Mesenchymal stem cell (in vitro differentiated cells and primary cell): ENCODE data around the gene CP.
A peak's percentile ranks its signal among the peaks of the same experiment; 100 is the strongest.

Experiments
- DNase-seq: peaks from one replicate; pipeline ENCODE4 v3.0.0-alpha.2; 2013
- H2AFZ ChIP-seq: one replicate; pipeline ENCODE4 v1.6.1; 2013; ENCODE audit warnings: low read depth, mild to moderate bottlenecking, control low read depth, inconsistent platforms, low read length, moderate library complexity
- H2AK5ac ChIP-seq: 2 replicates; pipeline ENCODE4 v1.6.1; 2013; ENCODE audit warnings: low read length, moderate library complexity, mild to moderate bottlenecking, inconsistent platforms; ENCODE audit not compliant: severe bottlenecking
- H2BK120ac ChIP-seq: one replicate; pipeline ENCODE4 v1.6.1; 2013; ENCODE audit warnings: low read depth, mild to moderate bottlenecking, inconsistent platforms, low read length, moderate library complexity
- H2BK12ac ChIP-seq, 2 experiments: one replicate each; pipeline ENCODE4 v1.6.1; 2013; ENCODE audit warnings: inconsistent platforms in 2 of 2, low read length in 2 of 2, mild to moderate bottlenecking in 2 of 2, moderate library complexity in 2 of 2, control low read depth in 1 of 2
- H2BK15ac ChIP-seq: one replicate; pipeline ENCODE4 v1.6.1; 2013; ENCODE audit warnings: mild to moderate bottlenecking, low read depth, inconsistent platforms; ENCODE audit not compliant: poor library complexity, severe bottlenecking
- H2BK5ac ChIP-seq: 2 replicates; pipeline ENCODE4 v1.6.1; 2013; ENCODE audit warnings: low read depth, mild to moderate bottlenecking, low read length, control low read depth, inconsistent platforms; ENCODE audit not compliant: poor library complexity, severe bottlenecking
- H3K14ac ChIP-seq, 2 experiments: one replicate each; pipeline ENCODE4 v1.6.1; 2013; ENCODE audit warnings: inconsistent platforms in 2 of 2, low read length in 2 of 2, control low read depth in 1 of 2, mild to moderate bottlenecking in 1 of 2, moderate library complexity in 1 of 2
- H3K18ac ChIP-seq, 2 experiments: one replicate each; pipeline ENCODE4 v1.6.1; 2013; ENCODE audit warnings: inconsistent platforms in 2 of 2, low read length in 2 of 2, control low read depth in 1 of 2, low read depth in 1 of 2, mild to moderate bottlenecking in 1 of 2
- H3K23ac ChIP-seq, 2 experiments: one replicate each; pipeline ENCODE4 v1.6.1; 2013; ENCODE audit warnings: inconsistent platforms in 2 of 2, low read length in 2 of 2, mild to moderate bottlenecking in 2 of 2, moderate library complexity in 2 of 2, control low read depth in 1 of 2
- H3K27ac ChIP-seq: 2 replicates; pipeline ENCODE4 v1.5.1; 2013; ENCODE audit warnings: mild to moderate bottlenecking, moderate library complexity, low read length, control low read depth, inconsistent platforms; ENCODE audit not compliant: poor library complexity, severe bottlenecking
- H3K27me3 ChIP-seq, 2 experiments: 2 replicates each; pipeline versions ENCODE4 v1.6.1 to v1.7.0; 2013; ENCODE audit warnings: low read length in 2 of 2, mild to moderate bottlenecking in 2 of 2, moderate library complexity in 2 of 2, control low read depth in 1 of 2, inconsistent platforms in 1 of 2; ENCODE audit not compliant: control insufficient read depth in 1 of 2, insufficient read depth in 1 of 2
- H3K36me3 ChIP-seq, 2 experiments: 2 replicates each; pipeline versions ENCODE4 v1.6.1 to v1.7.0; 2013; ENCODE audit warnings: low read length in 2 of 2, control low read depth in 1 of 2, inconsistent platforms in 1 of 2, low read depth in 1 of 2, mild to moderate bottlenecking in 1 of 2; ENCODE audit not compliant: insufficient read depth in 2 of 2, control insufficient read depth in 1 of 2
- H3K4ac ChIP-seq, 2 experiments: one replicate each; pipeline ENCODE4 v1.6.1; 2013; ENCODE audit warnings: inconsistent platforms in 2 of 2, low read length in 2 of 2, mild to moderate bottlenecking in 2 of 2, moderate library complexity in 2 of 2, control low read depth in 1 of 2, low read depth in 1 of 2
- H3K4me1 ChIP-seq: 2 replicates; pipeline ENCODE4 v1.6.1; 2013; ENCODE audit warnings: low read depth, low read length, control low read depth; ENCODE audit not compliant: control insufficient read depth, insufficient read depth
- H3K4me2 ChIP-seq: 2 replicates; pipeline ENCODE4 v1.6.1; 2013; ENCODE audit warnings: low read length, mild to moderate bottlenecking, inconsistent platforms; ENCODE audit not compliant: poor library complexity, severe bottlenecking
- H3K4me3 ChIP-seq, 2 experiments: 2 replicates each; pipeline versions ENCODE4 v1.5.1 to v1.7.0; 2013; ENCODE audit warnings: low read length in 2 of 2, mild to moderate bottlenecking in 2 of 2, control low read depth in 1 of 2, low read depth in 1 of 2; ENCODE audit not compliant: insufficient read depth in 1 of 2
- H3K79me1 ChIP-seq: replicated peaks from 2 replicates; pipeline ENCODE4 v1.6.1; 2013; ENCODE audit warnings: mild to moderate bottlenecking, control low read depth, low read length, inconsistent platforms; ENCODE audit not compliant: poor library complexity, severe bottlenecking
- H3K9ac ChIP-seq: 2 replicates; pipeline ENCODE4 v1.7.0; 2013; ENCODE audit warnings: mild to moderate bottlenecking, low read length, moderate library complexity
- H3K9me3 ChIP-seq: 2 replicates; pipeline ENCODE4 v1.7.0; 2013; ENCODE audit warnings: mild to moderate bottlenecking, low read length; ENCODE audit not compliant: control insufficient read depth
- H4K8ac ChIP-seq: one replicate; pipeline ENCODE4 v1.6.1; 2013; ENCODE audit warnings: inconsistent platforms, mild to moderate bottlenecking, low read length, moderate library complexity
- H4K91ac ChIP-seq: one replicate; pipeline ENCODE4 v1.6.1; 2013; ENCODE audit warnings: mild to moderate bottlenecking, low read length, inconsistent platforms
- WGBS: methylation state at CpG from one replicate; pipeline ENCODE4 v1.1.7; 2013; ENCODE audit warnings: mixed read lengths; 5-methylcytosine and 5-hydroxymethylcytosine counted together

Gene CP

DNA sequence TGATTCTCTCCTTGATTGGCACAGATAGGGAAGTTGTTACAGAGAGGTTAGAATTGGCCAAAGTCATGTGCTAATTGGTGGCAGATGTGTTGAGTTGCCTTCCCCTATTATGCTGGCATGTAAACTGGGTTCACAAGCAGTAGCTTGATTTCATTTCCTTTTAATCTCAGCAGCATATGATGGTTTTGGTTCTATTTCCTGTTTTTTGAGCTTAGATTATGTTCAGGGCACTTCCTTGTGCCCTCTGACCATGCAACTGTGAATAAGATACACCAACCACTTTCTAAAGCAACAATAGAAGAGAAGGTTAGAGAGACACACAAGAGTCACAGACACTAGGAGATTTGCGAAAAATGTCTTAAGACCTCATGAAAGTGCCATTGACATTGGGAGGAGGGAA is 75.7 kb downstream of the CP start:
- Histone ChIP-seq H3K9me3 (no peaks in the 10 kb centered on the region), H3K18ac (no peak overlapping the region), H2BK12ac (no peak overlapping the region), H3K27ac (no peak overlapping the region), H3K4ac (no peak overlapping the region), H3K27me3 (no peaks in the 10 kb centered on the region), H2BK15ac (no peak overlapping the region), H3K36me3 (peaks cover 7 to 79% of the 10 kb centered on the region in 2 experiments), H2BK120ac (no peak overlapping the region), H3K4me3 (no peak overlapping the region), H3K23ac (no peak overlapping the region), H2AFZ (no peak overlapping the region), H4K8ac (no peak overlapping the region), H3K79me1 (peaks cover 13% of the 10 kb centered on the region), H3K4me2 (no peak overlapping the region), H2AK5ac (no peak overlapping the region), H3K4me1 (no peaks in the 10 kb centered on the region), H4K91ac (no peak overlapping the region), H3K9ac (no peak overlapping the region), H2BK5ac (no peak overlapping the region), H3K14ac (no peak overlapping the region)
- 97% methylated on average over 1 of the region's 1 CpG for WGBS
- no peak for DNase-seq

DNA sequence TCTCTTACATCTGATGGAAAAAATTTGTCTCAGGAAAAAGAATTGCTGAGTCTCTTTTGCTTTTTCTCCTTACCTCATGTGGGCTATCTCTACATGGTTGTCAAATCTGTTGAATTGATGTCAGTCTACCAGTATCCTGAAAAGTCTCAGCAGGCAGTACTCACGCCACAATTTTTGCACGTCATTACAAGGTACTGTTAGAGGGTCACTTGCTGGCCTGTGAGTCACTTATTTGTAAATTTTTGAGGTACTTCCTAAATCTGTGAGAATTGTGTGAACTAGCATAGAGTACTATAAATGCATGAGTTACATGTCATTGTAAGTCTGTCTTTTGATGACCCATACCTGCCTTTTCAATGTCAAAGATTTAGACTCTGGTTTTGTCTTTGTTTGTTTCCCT is 76.3 kb downstream of the CP start:
- H3K23ac ChIP-seq: no peak overlapping the region
- no peaks in the 10 kb centered on the region for H3K27me3 ChIP-seq
- H3K79me1 ChIP-seq: peaks cover 13% of the 10 kb centered on the region
- no peak overlapping the region for H4K91ac ChIP-seq
- H3K9me3 ChIP-seq: no peaks in the 10 kb centered on the region
- H2BK12ac ChIP-seq: no peak overlapping the region
- no peak overlapping the region for H3K9ac ChIP-seq
- H2BK15ac ChIP-seq: no peak overlapping the region
- no peak overlapping the region for H3K18ac ChIP-seq
- H2AK5ac ChIP-seq: no peak overlapping the region
- no peak overlapping the region for H3K4me3 ChIP-seq
- H4K8ac ChIP-seq: no peak overlapping the region
- H3K14ac ChIP-seq: no peak overlapping the region
- H2BK120ac ChIP-seq: no peak overlapping the region
- H3K4me2 ChIP-seq: no peak overlapping the region
- no peak overlapping the region for H3K27ac ChIP-seq
- H2BK5ac ChIP-seq: no peak overlapping the region
- 85% methylated on average over 2 of the region's 2 CpGs for WGBS
- H3K4ac ChIP-seq: no peak overlapping the region
- no peaks in the 10 kb centered on the region for H3K4me1 ChIP-seq
- H3K36me3 ChIP-seq: peaks cover 4 to 79% of the 10 kb centered on the region in 2 experiments
- H2AFZ ChIP-seq: no peak overlapping the region
- DNase-seq: no peak

DNA sequence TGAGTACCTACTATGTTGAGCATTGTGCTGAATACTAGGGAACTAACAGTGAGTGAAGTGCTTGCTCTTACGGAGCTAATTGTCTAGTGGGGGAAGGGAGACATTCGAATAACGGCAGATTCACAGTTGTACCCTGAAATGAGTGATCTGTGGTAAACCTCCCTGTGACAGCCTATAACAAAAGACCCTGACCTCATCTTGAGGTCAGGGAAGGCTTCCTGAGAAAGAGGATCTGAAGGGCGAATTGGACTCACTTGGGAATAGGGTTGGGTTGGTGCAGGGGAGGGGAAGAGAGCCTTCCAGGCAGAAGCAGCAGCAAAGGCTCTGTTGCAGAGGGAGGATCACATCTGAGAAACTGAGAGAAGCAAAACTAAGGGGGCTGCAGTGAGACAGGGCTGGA is 78.9 kb downstream of the CP start:
- Histone ChIP-seq H3K27me3 (no peaks in the 10 kb centered on the region), H3K4ac (no peak overlapping the region), H3K27ac (no peak overlapping the region), H3K9ac (no peak overlapping the region), H3K4me1 (no peaks in the 10 kb centered on the region), H4K91ac (no peak overlapping the region), H2AFZ (no peak overlapping the region), H3K4me2 (no peak overlapping the region), H2BK5ac (no peak overlapping the region), H3K18ac (no peak overlapping the region), H3K4me3 (no peak overlapping the region), H2BK12ac (no peak overlapping the region), H3K14ac (no peak overlapping the region), H3K79me1 (peaks cover 11% of the 10 kb centered on the region), H4K8ac (no peak overlapping the region), H2BK120ac (no peak overlapping the region), H2AK5ac (no peak overlapping the region), H2BK15ac (no peak overlapping the region), H3K9me3 (no peaks in the 10 kb centered on the region), H3K23ac (no peak overlapping the region), H3K36me3 (peaks cover 3 to 71% of the 10 kb centered on the region in 2 experiments)
- DNase-seq: no peak
- WGBS: 73% methylated on average over 4 of the region's 4 CpGs

DNA sequence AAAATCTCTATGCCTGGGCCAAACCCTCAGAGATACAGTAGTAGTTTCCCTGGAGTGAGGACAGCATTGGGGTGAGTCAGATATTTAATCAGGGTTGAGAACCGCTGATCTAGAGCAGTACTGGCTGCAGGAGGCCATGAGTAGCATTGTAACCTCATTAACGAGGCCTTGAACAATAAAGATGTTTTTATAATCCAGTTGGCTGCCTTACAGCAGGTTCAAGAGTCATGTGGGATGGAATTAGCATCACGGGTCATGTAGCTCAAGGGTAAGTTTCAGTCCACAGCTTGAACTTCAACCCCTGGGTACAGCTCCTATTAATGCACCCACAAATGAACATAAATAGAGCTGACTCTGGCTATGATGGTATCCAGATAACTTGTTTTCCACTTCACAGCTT is 87.1 kb downstream of the CP start:
- WGBS: 83% methylated on average over 3 of the region's 3 CpGs
- no peak overlapping the region for H3K18ac ChIP-seq
- H3K27me3 ChIP-seq: no peaks in the 10 kb centered on the region
- H3K36me3 ChIP-seq: peaks cover 0 to 7% of the 10 kb centered on the region in 2 experiments
- H3K4me1 ChIP-seq: peaks cover 4% of the 10 kb centered on the region
- no peak overlapping the region for H3K4me2 ChIP-seq
- no peak overlapping the region for H3K23ac ChIP-seq
- H3K9ac ChIP-seq: peak overlapping the region; percentile 10
- no peak overlapping the region for H3K4me3 ChIP-seq
- H2AK5ac ChIP-seq: no peak overlapping the region
- H3K9me3 ChIP-seq: no peaks in the 10 kb centered on the region
- no peak overlapping the region for H4K91ac ChIP-seq
- H2AFZ ChIP-seq: no peak overlapping the region
- H2BK12ac ChIP-seq: no peak overlapping the region
- H3K27ac ChIP-seq: no peak overlapping the region
- H3K79me1 ChIP-seq: peaks cover 15% of the 10 kb centered on the region
- no peak overlapping the region for H3K4ac ChIP-seq
- no peak overlapping the region for H2BK5ac ChIP-seq
- DNase-seq: peak; percentile 37
- H3K14ac ChIP-seq: no peak overlapping the region
- H2BK120ac ChIP-seq: no peak overlapping the region
- H4K8ac ChIP-seq: no peak overlapping the region
- H2BK15ac ChIP-seq: no peak overlapping the region
